Globus pallidus (tissue), 1 donor: ENCODE data around the gene NKIRAS1.
"Not testable (repeated sequence)": the region's sequence is repeated elsewhere in the genome, so short reads cannot be mapped to it uniquely, and the experiment has no call there.

Source experiments
- DNase-seq: peaks from one replicate; pipeline ENCODE4 v3.0.0-alpha.2; 2015; ENCODE audit warnings: low spot score

The NKIRAS1 gene

DNA sequence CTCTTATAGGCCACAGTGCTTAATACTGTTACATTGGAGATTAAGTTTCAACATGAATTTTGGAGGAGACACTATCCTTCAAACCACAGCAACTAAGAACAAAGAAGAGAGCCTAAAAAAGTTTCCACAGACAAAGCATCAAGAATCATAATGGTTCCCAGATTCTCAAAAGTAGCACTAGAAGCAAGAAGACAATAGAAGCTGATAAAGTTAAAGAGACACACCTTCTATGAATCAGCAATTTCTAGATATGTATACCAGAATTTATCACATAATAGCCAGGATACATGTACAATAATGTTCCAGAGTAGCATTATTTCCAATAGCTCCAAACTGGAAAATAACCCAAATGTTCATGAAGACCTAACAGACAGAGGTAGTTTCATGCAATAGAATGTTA is 12.2 kb downstream of the NKIRAS1 start:
- DNase-seq: no peak

DNA sequence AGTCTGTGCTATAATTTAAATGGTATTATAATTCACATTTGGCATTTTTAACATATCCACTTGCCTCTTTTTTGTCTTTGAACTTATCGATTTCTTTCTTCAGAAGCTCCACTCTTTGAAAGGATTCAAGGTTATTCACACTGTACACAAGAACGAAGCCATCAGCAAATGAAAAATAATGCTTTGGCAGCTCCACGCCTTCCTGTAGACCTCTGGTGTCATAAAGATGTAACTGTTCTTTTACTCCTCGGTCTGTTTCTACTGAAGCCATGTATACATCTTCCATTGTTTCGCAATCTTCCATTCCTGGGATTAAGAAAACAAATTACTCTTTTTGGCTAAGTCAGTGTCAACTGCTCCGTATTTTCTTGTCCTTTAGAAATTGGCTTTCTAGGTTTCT is 16.0 kb downstream of the NKIRAS1 start:
- DNase-seq: no peak

DNA sequence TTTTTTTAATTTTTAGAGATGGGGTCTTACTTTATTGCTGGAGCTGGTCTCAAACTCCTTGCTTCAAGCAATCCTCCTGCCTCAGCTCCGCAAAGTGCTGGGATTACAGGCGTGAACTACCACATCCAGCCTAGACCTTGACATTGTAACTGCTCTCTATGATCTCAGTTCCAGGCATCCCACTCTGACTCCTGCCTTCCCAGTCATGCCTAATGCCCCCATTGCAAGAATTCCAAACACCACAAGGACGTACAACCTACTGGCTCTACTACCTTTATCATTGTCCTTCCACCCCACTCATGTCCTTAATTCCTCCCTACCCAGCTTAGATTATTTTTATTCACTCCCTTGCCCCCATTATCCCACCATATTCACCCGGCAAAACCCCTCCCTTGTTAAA is 21.6 kb downstream of the NKIRAS1 start:
- no peak for DNase-seq

DNA sequence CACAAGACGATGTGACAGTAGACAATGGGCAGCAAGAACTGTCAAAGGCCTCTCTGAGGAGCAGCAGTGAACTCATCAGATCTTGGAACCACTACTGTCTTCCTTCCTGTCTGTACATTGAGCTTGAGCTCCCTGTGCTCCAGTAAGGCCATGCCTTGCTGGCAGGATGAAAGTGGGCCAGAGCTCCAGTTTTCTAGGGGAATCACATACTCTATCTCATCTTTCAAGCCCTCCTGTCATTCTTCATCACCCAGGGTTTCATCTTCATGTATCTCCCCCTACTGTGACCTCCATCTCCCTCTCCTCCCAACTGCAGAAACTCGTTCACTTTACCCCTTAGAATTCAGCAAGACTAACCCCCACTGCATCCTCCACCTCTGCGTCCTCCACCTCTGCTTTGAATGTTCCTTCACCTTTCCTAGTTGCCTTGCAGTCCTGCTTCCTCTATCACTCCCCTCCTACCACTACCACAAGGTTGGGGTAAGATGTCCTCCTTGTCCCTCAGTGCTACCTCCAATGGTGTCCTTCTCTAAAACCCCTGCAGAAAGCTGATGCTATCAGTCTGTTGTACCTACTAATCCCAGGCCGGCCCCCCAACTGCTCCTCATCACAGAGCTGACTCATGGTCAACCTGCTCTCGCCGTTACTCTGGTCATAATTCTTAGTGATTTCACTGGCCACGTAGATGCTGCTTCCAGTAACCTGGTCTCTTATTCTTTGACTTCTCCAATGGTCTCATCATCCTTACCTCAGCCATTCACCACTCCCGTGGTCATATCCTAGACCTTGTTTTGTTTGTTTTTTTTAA is 22.3 kb downstream of the NKIRAS1 start:
- DNase-seq: no peak

DNA sequence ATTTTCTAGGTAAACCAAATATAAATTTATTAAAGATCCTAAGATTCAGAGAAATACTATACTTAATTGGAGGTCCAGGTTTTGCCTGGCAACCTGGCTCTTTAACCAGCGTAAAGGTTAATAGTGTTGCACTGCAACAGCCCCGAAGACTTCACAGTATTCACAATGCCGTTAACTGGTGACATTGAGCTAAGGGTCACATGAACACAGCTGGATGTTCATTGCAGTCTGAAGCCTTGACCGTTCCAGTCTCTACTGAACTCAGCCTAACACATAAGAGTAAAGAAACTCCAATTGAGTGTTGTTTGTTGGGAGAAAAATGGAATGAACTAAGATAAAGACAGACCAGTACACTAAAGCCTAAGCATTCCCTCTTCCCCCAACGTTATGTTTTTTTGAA is 26.8 kb downstream of the NKIRAS1 start:
- DNase-seq: no peak

DNA sequence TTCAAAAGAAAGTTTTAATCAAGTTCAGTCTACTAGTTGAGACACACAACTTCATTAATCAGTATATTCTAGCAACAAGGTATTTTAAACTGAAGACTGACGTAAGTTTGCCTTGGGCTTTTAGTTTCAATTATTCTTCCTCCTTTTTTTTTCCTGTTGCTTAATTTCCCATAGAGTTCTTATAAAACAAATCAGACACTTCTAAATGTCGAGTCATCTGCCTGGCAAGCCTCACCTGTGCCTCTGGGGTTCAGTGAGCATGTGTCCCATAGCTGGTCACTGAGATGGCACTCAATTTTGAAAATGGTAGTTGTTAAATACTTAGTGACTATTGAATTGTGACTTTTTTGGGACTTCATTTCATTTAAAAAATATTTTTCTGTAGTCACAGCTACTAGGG is 27.4 kb downstream of the NKIRAS1 start:
- no peak for DNase-seq

DNA sequence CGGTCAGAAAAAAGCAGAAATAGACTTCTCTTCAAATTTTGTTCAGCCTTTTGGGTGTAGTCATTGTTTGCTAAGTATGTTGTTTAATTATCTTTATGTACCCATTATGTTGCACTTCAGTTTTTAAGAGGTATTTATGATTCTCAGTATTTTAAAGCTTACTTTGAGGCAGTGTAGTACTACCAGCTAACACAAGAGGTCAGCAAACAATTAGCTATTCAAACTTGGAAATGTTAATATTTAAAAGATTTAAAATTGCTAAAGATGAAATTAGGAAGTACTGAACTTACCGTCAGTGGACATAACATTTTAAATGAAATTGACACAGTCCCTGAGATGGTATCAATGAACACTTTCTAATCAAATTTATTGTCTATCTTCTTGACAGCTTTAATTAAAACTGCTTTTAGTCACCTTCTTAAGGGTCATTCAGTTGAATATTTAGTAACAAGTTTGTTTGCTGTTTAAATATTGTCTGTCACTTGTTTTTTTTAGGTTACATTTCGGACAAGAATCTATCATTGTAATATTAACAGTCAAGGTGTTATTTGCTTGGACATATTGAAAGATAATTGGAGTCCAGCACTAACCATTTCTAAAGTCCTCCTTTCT is 28.1 kb downstream of the NKIRAS1 start:
- peak; percentile 51 for DNase-seq

DNA sequence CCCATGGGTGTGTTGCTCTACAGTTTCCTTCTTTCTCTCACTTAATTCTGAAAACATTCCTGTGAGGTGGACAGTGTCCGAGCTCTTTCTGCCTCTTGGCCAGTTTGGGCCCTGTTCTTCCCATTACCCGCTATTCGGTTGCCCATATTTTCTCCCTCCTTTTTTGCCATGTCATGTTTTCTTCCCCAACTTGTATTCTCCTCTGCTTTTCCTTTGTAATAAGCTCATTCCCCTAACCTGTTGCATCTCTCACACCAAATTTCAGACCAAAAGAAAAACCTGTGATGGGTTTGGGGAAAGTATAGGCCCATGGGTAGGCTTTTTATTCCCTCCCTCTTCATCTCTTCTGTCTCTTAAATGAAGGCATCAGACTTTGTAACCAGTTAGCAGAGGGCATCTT is 30.5 kb downstream of the NKIRAS1 start:
- DNase-seq: no peak

DNA sequence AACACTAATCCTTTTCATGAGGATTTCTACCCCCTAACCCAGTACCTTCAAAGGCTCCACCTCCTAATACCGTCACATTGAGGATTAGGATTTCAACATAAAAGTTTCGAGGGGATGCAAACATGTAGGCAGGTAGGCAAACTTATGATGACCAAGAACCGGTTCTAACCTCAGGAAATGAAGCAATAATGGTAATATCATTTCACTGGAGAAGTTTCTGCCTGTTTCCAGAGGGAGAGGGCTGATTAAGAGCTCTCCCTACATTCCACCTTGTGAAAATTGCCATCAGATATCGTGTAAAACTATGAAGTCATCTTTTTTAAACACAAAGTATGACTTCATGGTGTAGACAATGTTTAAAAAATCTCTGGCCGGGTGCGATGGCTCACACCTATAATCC is 31.6 kb downstream of the NKIRAS1 start:
- DNase-seq: no peak

DNA sequence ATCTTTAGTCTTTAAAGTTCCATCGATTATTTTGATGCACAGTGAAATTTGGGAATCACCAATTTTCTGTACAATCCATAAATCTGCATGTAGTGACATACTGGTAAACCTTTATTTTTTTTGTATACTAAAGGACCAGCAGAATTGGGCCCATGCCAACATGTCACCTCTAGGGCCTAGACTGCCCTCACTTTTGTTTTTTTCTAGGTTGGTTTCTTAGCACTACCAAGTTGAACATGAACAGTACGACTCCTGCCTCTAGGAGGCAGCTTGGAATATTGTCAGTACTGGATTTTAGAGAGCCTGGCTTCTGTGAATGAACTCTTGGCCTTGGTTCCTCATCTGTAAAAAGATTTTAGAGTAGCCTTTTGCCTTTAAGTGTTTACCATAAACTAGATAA is 32.3 kb downstream of the NKIRAS1 start:
- DNase-seq: no peak

DNA sequence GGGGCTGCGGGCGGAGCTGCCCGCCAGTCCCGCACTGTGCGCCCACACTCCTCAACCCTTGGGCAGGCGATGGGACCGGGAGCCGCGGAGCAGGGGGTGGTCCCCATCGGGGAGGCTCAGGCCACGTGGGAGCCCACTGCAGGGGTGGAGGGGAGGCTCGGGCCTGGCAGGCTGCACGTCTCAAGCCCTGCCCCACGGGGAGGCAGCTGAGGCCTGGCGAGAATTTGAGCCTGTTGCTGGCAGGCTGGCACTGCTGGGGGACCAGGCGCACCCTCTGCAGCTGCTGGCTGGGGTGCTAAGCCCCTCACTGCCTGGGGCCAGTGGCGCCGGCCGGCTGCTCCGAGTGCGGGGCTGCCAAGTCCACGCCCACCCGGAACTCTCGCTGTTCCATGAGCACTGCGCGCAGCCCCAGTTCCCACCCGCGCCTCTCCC is 34.3 kb downstream of the NKIRAS1 start:
- no peak for DNase-seq

DNA sequence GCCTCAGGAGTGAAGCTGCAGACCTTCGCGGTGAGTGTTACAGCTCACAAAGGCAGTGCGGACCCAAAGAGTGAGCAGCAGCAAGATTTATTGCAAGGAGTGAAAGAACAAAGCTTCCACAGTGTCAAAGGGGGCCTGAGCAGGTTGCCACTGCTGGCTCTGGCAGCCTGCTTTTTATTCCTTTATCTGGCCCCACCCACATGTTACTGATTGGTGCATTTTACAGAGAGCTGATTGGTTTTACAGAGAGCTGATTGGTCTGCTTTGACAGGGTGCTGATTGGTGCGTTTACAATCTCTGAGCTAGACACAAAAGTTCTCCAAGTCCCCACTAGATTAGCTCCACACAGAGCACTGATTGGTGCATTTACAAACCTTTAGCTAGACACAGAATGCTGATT is 34.8 kb downstream of the NKIRAS1 start:
- DNase-seq: not testable (repeated sequence)

DNA sequence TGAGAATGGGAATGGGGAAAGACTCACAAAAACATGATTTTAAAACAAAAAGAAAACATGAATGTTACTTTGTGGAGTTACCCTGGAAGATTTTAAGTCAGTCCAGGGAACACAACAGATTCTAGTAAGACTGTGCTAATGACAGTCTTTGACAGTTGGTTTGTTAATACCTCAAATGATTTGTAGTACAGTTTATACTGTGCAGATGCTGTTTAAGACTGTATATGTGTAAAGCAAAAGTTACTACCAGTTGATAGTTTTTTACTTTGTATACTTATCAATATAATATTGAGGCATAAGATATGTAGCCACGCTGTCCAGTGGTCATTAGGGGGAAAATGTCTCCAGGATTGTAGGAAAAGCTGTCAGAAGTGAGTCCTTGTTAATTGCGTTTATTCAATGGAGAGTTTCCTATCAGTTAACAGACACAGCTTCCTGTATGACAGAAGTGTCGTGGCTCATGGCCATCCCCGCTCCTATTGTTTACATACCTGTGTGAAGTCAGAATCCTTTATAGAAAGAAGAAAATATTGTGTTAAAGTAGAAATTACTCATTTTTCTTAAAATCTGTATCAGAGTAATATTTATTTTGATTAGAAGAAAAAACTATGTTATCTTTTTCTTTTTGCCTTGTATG is 36.0 kb downstream of the NKIRAS1 start:
- no peak for DNase-seq

DNA sequence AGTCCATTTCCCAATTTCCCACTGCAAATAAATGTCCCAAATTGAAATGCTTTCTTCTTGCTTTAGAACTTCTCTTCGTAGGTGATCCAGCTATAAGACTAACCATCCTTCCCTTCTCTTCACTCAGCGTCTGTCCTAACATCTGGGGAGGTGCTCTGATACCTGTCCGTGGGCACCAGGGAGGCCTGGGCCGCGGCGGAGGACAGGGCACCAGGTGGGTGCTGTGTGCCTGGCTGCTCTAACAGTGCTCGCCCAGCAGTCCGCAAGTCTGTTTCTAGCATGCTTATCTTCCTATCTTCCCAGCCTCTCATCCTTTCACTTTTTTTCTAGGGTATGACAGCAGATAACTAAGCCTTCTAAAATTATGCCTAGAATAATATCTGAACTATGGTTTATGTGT is 37.3 kb downstream of the NKIRAS1 start:
- no peak for DNase-seq

DNA sequence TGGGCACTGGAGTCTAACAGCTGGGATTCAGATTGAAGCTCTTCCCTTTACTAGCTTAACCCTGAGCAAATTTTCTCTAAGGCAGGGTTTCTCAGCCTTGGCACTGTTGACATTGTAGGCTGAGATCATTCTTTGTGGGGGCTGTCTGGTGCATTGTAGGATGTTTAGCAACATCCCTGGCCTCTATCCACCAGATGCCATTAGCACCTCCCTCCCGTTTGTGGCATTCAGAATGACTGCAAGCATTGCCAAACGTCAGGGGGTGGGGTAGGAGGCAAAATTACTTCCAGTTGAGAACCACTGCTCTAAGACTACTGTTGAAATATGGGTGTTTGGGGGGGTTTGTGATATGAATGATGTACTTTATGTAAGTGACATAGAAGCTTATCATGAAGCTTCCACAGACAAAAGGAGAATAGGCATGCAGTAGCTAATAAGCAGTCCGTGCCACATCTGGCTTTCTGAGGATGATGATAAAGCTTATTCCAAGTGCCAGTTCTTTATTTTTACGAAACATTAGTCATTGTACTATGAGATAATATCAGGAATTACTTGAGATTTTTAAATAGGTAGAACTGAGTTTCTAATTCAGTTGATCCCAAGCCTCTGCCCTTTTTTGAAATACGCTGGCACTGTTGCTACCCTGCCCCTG is 39.3 kb downstream of the NKIRAS1 start:
- DNase-seq: no peak

DNA sequence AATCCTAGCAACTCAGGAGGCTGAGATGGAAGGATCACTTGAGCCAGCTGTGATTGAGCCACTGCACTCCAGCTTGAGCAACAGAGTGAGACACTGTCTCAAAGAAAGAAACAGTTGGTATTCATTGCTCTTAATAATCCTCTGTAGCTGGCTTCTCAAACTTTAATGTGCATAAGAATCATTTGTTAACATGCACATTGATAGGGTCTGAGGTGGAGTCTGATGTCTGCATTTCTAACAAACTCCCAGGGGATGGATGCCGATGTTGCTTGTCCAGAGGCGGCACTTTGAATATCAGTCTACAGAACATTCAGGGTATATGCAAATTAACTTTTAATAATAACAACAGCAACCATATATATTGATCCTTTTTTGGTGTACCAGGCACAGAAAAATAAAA is 39.9 kb downstream of the NKIRAS1 start:
- no peak for DNase-seq

DNA sequence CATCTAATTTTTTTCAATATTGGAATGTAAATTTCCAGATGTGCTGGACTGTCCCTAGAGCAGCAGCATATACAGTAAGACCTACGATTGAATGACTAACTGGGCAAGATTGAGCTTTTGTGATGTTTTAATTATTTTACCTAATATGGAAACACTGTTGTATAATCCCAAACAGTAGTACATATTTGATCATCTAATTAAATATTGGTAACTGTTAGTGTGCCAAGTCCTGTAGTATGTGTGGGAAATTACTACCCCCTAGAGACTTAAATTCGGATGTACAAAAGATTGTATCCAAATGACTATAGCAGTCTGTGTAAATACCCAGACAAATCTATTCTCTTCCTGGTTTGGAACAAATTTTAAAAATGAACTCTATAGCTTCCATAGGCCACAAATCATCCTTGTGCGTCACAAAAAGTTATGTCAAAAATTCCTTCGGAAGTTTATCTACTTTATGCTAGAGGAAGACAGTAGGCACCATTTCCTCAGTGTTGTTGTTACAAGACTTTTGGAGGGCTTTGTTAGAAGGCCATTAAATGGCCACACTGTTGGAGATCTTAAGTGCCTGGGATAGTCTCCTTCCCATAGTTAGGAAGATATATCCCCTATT is 41.6 kb downstream of the NKIRAS1 start:
- no peak for DNase-seq

DNA sequence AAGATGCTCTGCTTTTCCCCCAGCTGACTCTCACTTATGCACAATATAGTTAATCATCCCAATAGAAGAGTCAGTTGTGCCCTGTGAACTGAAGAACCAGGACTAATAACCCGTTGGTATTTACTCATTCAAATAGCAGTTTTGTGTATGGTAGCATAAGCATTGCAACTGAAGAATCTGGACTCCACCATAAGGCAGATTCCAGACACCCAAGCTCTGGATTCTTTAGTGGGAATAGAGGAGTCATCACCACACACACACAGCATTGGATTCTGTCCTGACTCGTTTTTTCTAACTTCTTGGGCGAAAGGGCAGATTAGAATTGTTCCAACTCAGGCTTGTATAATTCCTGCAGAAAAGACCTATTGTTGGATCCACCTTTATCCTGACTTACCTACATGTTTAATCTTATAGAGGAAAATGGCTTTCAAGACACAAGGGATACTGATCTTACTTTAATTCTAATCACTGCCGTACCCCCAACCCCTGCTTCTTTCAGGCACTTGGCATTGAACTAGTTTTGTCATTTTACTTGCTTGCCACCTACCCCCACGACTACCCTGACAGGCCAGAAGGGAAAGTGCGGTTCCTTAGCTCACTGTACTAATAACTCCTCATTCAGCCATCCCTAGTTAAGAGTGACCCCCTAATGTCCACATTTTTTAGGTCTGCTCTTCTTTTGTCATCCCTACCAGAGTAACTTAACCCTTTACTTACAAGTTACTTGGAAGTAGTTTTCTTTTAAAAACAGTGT is 42.3 kb downstream of the NKIRAS1 start:
- DNase-seq: no peak

DNA sequence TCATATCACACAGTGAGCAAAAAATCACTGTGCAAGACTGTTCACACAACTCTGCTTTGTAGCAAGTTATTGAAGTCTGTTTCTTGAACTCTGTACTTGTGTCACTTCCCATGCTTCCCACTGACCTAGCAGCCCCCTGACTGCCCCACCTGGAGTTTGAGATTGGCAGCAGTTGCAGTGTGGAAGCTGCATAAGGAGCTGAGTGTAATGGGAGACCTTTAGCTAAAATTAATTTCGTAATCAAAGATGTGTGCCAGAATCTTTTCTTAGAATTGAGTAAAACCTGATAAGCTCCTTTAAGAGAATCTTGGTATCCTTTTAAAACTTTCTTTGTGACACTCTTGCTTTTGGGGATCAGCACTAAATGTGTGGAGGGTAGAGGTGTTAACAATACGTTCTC is 42.8 kb downstream of the NKIRAS1 start:
- no peak for DNase-seq

DNA sequence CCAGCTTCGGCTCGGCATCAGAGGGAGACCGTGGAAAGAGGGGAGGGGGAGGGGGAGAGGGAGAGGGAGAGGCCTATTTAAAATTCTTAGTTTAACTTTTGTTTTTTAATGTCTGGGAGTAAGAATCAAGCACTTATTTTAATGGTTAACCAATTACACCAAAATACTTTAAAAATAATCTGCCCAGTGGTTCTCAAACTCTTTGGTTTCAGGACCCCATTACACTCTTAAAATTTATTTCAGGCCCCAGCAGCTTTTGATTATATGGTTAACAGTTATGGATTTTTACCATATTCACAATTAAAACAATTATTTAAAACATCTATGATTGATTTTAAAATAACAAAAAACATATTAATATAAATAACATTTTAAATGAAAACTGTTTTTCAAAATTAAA is 44.5 kb downstream of the NKIRAS1 start:
- DNase-seq: no peak

DNA sequence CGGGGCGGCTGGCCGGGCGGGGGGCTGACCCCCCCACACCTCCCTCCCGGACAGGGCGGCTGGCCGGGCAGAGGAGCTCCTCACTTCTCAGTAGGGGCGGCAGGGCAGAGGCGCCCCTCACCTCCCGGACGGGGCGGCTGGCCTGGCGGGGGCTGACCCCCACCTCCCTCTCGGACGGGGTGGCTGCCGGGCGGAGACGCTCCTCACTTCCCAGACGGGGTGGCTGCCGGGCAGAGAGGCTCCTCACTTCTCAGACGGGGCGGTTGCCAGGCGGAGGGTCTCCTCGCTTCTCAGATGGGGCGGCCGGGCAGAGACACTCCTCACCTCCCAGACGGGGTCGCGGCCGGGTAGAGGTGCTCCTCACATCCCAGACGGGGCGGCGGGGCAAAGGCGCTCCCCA is 45.4 kb downstream of the NKIRAS1 start:
- DNase-seq: not testable (repeated sequence)

DNA sequence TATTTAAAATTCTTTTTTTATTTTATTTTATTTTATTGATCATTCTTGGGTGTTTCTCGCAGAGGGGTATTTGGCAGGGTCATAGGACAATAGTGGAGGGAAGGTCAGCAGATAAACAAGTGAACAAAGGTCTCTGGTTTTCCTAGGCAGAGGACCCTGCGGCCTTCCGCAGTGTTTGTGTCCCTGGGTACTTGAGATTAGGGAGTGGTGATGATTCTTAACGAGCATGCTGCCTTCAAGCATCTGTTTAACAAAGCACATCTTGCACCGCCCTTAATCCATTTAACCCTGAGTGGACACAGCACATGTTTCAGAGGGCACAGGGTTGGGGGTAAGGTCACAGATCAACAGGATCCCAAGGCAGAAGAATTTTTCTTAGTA is 46.1 kb downstream of the NKIRAS1 start:
- not testable (repeated sequence) for DNase-seq
